Measurements from ENCODE around the gene ITGA11. TPM values are rescaled to one million over a fixed set of nuclear protein-coding genes. Genes with fewer than 3 reads are reported as not detected.

ITGA11 gene
- total RNA-seq, 4 donors from 2014 or later = 0.48 to 10.6 (median 2.6) TPM

DNA sequence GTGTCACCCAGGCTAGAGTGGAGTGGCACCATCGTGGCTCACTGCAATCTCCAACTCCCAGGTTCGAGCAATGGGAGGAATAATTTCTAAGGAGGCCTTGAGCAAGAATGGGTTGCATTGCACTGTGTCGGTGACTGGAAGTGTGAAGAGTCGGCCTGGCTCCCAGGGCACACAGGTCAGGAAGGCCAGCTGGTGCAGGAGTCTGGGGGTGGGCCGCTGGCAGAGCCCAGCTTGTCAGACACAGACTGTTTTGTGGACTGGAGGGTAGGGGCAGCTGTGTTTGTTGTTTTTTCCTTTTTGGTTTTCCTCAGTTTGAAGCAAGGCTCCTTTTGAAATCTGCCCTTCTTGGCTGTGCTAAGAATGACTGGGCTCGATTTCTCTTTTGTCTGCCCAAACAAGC, 66.2 kb downstream of the ITGA11 start:
- no peak for TF ChIP-seq CTCF (IDR thresholded peaks at IDR 0.05)
- ATAC-seq (ENCODE audit: low FRiP score) (no peak), DNase-seq (ENCODE audit: low spot score) (no peak)

DNA sequence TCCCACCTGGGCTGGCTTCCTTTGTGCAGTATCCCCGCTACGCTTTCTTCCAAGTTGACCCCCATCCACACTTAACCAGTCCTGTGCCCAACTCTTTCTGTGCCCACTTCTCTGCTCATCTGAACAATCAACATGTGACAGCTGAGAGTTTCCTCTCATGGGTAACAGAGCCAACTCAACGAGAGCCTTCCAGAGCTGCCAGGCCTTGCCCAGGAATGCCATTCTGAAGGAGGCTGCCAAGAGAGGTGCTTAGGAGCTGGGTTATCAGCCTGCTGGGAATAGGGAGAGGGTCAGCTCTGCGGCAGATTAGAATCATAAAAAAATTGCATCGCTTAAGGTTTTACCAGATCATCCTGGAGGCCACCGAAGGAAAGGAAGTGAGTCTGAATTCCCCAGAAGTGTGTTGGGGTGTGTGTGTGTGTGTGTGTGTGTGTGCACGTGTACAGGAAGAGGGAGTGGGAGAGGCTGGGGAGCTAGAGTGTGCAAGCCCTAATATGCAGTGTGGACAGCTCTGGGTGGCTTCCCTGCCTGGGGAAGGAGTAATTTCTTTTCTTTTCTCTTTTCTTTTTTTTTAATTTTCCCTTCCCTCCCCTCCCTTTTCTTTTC, 66.7 kb downstream of the ITGA11 start:
- no peak for ATAC-seq (ENCODE audit: low FRiP score)
- no peak for DNase-seq (ENCODE audit: low spot score)
- TF ChIP-seq CTCF (IDR thresholded peaks at IDR 0.05) = no peak

- no peak for TF ChIP-seq CTCF (IDR thresholded peaks at IDR 0.05)
- no peak for ATAC-seq (ENCODE audit: low FRiP score)
- no peak for DNase-seq (ENCODE audit: low spot score)
Measured at GRCh38 chr15:68364660-68365035, 67.3 kb downstream of the ITGA11 start.

GRCh38 chr15:68364028-68364659, 67.8 kb downstream of the ITGA11 start:
- DNase-seq (ENCODE audit: low spot score) = no peak
- TF ChIP-seq CTCF (IDR thresholded peaks at IDR 0.05) = no peak
- ATAC-seq (ENCODE audit: low FRiP score) = no peak

DNA sequence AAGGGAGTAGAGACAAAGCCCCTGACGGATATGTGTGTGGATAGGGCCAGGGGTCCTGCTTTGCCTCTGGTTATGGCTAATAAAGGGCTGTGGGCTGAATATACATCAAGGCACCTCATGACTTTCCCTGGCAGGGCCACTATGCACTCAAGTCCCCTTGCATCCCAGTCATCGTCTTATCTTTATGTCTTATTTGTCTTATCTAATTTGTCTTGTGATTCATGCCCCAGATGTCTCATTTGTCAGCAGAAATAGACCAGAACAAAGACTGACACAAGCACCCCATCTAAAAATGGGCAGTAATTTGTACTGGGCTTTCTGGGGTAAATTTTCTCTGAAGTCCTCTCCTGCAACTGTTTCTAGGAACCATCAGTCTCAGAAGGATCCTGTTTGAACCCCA, 68.6 kb downstream of the ITGA11 start:
- TF ChIP-seq CTCF (IDR thresholded peaks at IDR 0.05) = no peak
- ATAC-seq (ENCODE audit: low FRiP score) = no peak
- DNase-seq (ENCODE audit: low spot score) = no peak

DNA sequence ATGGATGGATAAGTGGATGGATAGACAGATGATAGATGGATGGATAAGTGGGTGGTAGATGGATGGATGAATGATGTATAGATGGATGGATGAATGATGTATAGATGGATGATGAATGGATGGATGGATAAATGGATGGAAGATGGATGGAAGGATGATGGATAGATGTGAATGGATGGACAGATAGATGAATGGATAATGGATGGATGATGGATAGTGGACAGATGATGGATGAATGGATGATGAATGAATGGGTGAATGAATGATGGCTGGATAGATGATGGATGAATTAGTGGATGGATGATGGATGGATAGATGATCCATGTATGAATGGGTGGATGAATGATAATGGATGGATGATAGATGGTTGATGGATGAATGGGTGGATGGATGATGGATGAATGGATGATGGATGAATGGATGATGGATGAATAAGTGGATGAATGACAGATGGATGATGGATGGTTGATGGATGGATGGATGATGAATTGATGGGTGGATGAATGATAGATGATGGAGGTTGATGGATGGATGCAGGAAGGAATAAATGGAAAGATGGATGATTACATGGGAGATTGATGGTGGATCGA, 69.3 kb downstream of the ITGA11 start:
- no peak for ATAC-seq (ENCODE audit: low FRiP score)
- no peak for TF ChIP-seq CTCF (IDR thresholded peaks at IDR 0.05)
- DNase-seq (ENCODE audit: low spot score) = no peak

DNA sequence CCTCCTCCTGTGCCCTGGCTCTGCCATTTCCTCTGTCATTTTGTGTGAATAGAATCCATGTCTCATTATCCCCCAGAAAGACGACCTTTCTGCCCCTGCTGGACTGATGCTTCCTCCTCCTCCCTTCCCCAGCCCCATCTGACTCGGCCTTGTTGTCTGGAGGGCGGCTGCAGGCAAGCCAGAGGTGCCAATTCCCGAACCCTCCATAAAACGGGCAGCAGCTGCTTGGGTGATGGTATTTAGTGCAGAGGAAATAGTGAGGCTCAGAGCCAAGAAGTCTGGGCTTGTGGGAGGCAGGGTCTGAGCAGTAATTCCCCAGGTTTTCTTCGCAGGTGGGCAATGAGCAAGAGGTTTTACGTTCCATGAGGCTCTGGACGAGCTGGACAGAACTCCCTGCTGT, 71.2 kb downstream of the ITGA11 start:
- ATAC-seq (ENCODE audit: low FRiP score) (no peak), DNase-seq (ENCODE audit: low spot score) (no peak)
- no peak for TF ChIP-seq CTCF (IDR thresholded peaks at IDR 0.05)

All from omental fat pad (tissue), 4 donors.